Stimulated activated CD8-positive, alpha-beta memory T cell treated with anti-CD3 and anti-CD28 coated beads, Interleukin-15, amount 100 ng/mL, for 48 hours (primary cell): ENCODE results near the gene TFG.

Experiments used
- DNase-seq, 2 donors: peaks; one replicate each; pipeline ENCODE4 v3.0.0-alpha.2; 2020; ENCODE audit warnings: low read depth in 2 of 2

Gene TFG

DNA sequence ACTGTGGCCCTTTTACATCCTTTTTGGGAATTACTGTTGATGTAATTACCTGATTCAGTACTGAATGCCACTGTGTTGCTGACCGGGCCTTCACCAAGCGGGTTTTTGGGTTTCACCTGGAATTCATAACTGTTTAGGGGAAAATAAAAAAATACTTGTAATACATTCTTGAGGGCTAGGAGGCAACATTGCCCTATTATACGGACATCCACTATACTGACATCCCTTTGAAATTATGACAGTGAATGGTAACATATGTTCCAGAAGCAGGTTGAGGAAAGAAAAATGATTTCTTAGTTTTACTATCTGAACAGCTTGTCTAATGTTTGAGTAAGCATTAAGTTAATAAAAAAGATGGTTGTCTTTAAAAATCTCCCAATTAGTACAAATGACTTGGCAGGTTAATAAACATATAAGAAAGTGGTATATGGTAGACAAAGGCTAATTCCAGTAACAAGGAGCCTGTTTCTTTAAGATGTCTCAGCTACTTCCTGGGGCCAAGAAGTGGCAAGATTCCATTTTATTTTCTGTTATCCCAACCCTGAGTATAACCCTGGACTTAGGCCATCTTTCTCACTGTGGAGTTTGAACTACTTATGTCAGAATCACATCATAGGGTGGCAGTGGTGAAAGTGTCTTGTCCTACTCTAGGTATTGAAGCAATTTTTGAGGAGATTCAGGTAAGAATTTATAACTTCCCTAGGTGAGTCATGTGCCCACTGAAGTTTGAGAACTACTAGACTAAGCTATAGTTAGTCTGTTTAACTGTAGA, 45.5 kb downstream of the TFG start:
- DNase-seq: no peak

- no peak for DNase-seq
These were observed 47.1 kb downstream of the TFG start for GRCh38 chr3:100756441-100756840.

DNA sequence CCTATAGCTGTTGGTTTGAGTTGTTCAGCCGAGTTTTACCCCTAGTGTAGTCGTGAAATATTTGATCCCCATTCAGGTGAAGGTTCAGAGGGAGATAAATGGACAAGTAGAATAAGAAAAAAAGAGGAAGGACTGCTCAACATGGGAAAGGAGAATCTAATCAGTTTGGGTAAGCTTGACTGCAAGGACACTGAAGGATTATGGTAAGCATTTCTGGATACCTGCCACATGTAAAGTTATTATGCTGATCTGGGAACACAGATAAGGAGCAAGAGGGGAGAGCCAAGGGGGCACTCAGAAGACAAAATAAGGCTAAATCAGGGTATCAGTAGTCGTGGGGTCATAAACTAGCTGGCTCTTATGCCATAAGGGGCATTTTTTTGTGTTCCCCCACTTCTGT, 49.9 kb downstream of the TFG start:
- no peak for DNase-seq

DNA sequence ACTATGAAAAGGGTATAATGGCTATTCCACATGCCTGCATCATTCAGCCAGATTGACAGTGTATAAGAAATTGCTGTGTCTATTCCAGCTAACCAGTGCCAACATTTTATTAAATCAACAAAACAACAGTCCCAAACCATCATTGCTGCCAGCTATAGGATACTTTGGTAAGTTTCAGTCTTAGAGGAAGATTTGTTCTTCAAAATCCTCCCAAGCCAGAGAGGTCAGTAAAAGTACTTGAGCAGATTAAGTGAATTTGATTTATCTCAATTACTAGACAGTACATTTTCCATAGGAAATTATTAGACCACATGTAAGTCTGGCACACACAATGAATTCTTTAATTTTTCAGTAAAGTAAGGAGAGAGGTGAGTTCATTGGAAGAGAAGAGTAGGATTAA, 50.7 kb downstream of the TFG start:
- no peak for DNase-seq

- no peak for DNase-seq
These were observed 51.1 kb downstream of the TFG start for GRCh38 chr3:100760377-100760776.

- no peak for DNase-seq
These were observed 52.1 kb downstream of the TFG start for GRCh38 chr3:100761211-100761942.

DNA sequence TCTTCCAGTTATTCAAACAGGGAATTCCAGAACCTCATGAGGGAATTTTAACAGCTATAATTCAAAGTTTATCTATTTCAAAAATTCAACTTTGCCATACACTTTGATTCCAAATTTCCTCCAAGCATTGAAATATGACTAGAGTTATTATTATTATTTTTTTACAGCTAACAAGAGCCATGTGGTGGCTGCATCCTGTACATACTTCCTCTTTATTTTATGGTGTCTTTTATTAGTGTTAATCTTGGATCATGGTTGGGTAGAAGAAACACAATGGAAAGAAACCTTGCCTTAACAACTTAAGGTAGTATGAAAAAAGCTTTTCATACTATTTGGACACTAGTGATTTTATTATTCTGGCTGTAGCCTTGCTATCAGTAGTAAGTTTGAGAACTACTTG, 52.7 kb downstream of the TFG start:
- DNase-seq: no peak

GRCh38 chr3:100765437-100765975, 56.2 kb downstream of the TFG start:
- no peak for DNase-seq

- no peak for DNase-seq
These were observed 56.8 kb downstream of the TFG start for GRCh38 chr3:100766069-100766468.

- no peak for DNase-seq
These were observed 60.4 kb downstream of the TFG start for GRCh38 chr3:100769693-100770092.

- no peak for DNase-seq
These were observed 65.9 kb downstream of the TFG start for GRCh38 chr3:100775226-100775625.

DNA sequence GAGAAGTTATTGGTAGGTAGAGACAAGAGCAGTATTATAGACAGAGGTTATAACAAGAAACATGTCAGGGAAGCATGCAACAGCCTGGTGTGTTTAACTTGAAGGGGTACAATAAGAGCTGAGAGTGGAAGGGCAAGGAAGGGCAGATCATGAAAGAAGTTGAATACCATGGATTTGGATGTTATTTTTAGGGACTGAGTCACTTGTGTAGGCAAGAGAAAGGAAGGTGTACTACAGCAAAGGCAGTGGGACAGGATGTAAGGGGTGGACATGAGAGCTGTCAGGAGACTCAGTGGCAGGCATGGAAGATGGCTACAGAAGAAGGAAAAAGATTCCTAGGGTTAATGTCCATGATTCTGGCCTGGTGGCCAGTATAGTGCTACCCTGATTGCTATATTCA, 66.4 kb downstream of the TFG start:
- DNase-seq: no peak

DNA sequence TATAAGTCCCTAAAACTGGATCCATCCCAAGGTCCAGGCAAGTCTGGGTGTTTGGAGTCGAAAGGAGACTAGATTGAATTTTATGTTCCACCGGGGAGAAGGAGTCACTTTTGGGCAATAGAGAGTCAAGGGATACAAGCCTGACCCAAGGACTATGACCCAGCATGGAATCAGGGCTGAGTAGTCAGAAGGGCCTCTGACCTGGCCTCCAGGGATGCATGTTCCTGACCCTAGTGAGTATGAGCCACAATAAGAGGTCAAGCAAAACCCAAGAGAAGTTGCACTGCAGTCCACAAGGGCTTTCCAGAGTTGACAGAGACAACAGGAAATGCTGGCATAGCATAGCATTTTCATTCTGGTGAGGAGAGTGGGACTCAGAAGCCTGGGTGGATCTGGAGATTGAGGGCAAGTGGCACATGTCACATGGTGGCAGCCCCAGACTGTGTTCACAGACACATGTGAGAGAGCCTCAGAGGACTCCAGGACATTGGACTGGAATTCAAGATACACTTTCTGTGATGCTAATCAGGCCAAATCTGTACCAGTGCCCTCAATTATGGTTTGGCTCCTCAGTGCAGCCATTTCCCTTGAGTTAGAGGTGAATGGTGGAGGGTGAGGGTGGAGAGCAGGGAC, 66.9 kb downstream of the TFG start:
- DNase-seq: no peak

GRCh38 chr3:100776746-100777145, 67.5 kb downstream of the TFG start:
- DNase-seq: no peak

DNA sequence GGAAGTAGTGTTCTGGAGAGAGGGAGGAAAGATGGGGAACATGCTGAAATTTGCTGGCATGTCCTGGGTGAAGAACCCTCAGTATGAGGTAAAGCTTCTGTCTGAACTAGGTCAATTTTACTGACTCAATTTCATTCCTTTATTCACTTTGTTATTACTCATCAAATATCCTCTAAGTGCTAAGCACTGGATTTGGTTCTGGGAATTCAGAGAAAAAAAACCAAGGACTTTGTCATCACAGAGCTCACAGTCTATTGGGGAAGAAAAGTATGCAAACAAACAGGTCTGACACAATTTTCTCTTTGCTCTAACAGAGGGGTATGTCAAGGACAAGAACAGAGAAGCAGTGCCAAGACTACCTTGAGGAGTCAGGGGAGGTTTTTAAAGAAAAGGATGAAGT, 68.0 kb downstream of the TFG start:
- DNase-seq: no peak

DNA sequence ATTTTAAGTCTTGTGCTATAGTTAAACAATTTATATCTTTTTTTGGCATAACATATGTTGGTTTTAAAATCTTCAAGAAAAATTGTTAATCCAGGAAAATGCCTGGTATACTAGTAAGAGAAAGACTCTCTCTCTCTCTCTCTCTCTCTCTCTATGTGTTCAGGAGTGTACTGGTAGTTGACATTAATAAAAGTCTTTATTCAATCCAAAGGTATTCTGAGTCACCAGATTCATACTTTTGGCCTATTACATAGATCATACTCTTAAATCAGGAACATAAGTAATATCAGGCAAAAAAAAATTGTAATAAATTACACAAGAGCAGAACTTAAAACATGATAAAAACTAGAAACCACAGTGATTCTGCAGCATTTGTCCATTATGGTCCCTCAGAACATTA, 70.2 kb downstream of the TFG start:
- no peak for DNase-seq

GRCh38 chr3:100780071-100780622, 70.9 kb downstream of the TFG start:
- DNase-seq: no peak

GRCh38 chr3:100781301-100781700, 72.0 kb downstream of the TFG start:
- no peak for DNase-seq

DNA sequence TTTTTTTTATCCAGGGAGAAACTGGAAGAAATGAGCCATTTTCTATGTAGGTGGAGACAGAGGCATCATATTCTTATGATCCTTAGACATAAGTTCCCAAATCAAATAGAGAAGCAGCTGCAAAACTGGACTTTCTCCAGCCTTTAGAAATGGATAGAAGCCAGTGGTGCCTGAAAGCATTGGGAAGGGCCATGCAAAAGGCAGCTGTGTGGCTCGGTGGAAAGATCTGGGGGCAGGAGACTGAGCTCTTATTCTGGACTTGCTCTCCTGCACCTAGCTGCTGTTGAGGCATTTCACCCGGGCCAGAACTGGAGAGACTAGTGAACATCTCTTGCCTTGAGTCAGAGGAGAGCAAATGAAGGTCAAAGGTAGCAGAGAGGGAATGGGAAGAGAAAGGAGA, 73.1 kb downstream of the TFG start:
- no peak for DNase-seq

DNA sequence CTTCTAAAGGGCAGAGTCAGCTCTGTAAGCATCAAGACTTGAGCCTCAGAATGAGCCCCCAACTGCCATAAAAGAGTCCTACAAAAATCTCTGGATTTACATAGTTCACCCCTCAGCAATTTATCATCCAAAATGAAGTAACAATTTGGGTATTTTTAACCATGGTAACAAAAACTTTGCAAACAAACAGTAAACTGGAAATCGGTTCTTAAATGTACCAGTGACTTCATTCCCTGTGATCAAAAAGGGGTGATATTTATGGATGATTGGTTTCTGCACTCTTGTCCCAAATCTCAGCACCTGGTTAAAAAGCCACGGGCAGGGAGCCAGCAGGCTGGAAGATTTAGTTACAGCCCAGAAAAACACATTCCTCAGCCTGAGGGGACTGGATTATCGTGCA, 73.6 kb downstream of the TFG start:
- no peak for DNase-seq

- DNase-seq: no peak
These were observed 74.3 kb downstream of the TFG start for GRCh38 chr3:100783619-100784018.

DNA sequence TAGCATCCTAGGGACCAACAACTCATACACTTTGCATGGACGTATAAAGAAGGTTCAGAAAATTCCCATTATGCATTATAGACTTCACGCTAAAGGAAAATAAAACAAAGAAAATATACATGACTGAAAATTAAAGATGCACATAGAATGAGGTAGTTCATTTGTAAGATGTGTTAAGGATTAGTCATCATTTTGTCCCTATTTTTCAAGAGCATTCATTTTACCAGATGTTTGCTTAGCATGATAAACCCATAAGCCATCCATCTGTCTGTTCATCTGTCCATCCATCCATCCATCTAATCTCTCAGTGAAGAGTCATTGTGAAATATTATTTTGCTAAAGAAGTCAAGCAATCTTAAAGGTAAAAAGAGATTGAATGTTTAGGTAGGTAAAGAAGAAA, 80.3 kb downstream of the TFG start:
- no peak for DNase-seq
